22Rv1 (cell line): ENCODE measurements around the gene NDUFB7.

Source experiments
- CTCF ChIP-seq: fragments of 450-650 bp; IDR thresholded peaks from 2 replicates; pipeline ENCODE4 v1.5.1; 2017; ENCODE audit warnings: mild to moderate bottlenecking
- ZFX ChIP-seq: fragments of 450-650 bp; IDR thresholded peaks from 2 replicates; pipeline ENCODE4 v1.6.1; 2017; ENCODE audit warnings: antibody characterized with exemption, borderline replicate concordance

GRCh38 chr19:14580623-14581237 lies 8.9 kb upstream of the NDUFB7 start:
- TF ChIP-seq CTCF (no peak), ZFX (no peak)
